HG03442 (cell line): ENCODE measurements around the gene RGS19.
"Not testable (repeated sequence)": the region's sequence is repeated elsewhere in the genome, so short reads cannot be mapped to it uniquely, and the experiment has no call there.

Experiments used
- ATAC-seq: cut with Tn5 transposase; IDR thresholded peaks from one replicate; pipeline ENCODE4 v1.9.1; 2021; ENCODE audit warnings: mild to moderate bottlenecking, moderate library complexity; ENCODE audit not compliant: unreplicated experiment

Gene RGS19, protein sequence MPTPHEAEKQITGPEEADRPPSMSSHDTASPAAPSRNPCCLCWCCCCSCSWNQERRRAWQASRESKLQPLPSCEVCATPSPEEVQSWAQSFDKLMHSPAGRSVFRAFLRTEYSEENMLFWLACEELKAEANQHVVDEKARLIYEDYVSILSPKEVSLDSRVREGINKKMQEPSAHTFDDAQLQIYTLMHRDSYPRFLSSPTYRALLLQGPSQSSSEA

DNA sequence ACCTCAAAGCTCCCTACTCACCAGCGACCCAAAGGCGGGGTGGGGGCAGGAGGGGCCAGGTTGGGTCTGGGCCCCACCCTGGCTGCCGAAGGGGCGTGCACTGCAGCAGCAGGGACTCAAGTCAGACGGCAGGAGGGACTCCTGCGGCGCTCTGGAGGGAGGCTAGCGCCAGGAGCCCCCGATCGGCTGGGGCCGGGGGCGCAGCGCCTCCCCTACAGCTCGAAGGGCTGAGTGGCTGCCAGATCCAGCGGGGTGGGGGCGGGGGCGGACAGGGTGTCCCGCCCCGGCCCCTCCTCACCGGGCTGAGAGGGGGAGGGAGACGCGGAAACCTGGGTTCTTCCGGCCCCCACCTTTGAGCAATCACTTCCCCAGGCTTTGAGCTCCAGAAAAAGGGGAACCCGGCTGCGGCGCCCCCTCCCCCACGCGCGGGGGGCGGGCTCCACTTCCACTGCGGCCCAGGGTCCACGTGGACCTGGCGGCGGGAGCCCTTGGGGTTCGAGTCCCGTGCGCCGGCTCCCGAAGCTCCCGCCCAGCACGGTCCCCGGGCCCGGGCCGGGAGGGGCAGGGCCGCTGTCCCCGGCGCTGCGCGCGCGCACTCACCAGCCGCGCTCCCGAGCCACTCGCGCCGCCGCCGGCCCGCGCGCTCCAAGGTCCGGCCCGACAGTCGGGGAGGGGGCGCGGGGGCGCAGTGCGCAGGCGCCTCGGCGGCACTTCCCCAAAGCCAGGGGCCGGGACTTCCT, at the start of gene RGS19:
RGS19 (minus strand) TSS at position 246 of the 740 bp plus-strand sequence. CDS start 2,632 bp downstream, outside the sequence.
- ATAC-seq: peak; percentile 39

DNA sequence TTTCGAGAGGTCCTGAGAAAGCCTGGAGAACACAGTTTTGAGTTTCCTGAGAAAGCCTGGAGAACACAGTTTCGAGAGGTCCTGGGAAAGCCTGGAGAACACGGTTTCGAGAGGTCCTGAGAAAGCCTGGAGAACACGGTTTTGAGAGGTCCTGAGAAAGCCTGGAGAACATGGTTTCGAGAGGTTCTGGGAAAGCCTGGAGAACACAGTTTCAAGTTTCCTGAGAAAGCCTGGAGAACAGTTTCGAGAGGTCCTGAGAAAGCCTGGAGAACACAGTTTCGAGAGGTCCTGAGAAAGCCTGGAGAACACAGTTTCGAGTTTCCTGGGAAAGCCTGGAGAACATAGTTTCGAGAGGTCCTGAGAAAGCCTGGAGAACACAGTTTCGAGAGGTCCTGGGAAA, 44.2 kb upstream of the RGS19 start:
- not testable (repeated sequence) for ATAC-seq

DNA sequence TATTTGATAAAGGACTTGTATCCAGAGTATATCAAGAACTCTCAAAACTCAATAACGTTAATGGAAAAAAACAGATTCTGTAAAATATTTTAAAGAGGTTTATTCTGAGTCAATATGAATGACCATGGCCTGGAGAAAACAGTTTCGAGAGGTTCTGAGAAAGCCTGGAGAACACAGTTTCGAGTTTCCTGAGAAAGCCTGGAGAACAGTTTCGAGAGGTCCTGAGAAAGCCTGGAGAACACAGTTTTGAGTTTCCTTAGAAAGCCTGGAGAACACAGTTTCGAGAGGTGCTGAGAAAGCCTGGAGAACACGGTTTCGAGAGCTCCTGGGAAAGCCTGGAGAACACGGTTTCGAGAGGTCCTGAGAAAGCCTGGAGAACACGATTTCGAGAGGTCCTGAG, 43.6 kb upstream of the RGS19 start:
- not testable (repeated sequence) for ATAC-seq

DNA sequence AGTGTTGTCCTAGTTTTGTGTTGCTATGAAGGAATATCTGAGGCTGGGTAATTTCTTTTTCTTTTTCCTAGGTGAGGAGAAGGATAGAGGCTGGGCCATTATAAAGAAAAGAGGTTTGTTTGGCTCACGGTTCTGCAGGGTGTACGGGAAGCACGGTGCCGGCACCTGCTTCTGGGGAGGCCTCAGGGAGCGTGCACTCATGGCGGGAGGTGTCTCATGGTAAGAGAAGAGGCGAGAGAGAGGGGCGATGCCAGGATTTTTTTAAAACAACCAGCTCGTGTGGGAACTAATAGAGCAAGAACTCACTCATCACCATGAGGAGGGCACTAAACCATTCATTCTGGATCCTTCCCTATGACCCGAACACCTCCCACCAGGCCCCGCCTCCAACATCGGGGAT, 42.3 kb upstream of the RGS19 start:
- no peak for ATAC-seq

DNA sequence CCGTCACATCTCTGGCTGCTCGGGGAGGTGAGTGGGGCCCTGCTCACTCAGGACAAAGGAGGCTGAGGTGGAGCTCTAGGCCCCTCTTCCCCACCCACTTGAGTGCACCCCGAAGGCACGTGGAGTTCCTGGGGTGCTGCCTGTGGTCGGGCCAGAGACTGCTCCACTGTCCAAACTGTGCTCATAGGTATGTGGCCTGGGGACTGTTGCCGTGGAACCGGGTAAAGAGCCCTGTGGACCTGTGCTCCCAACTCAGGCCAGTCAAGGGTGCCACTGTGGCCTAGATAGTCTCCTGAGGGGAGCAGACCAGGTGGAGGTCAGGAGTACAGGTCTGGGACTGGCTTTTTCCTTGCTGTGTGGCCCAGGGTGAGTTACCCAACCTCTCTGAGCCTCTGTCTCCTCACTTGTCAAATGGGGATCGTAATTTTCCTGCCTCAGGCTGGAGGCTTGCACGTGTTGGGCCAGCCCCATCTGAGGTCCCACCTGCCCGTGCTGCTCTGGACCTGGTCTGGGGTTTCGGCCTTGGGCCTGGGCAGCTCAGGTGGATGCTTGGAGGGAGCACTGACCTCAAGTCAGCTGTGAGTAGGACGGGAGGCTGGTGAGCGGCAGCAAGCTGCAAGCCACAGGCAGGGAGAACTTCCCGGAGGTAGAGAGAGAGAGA, 40.5 kb upstream of the RGS19 start:
- ATAC-seq: no peak

DNA sequence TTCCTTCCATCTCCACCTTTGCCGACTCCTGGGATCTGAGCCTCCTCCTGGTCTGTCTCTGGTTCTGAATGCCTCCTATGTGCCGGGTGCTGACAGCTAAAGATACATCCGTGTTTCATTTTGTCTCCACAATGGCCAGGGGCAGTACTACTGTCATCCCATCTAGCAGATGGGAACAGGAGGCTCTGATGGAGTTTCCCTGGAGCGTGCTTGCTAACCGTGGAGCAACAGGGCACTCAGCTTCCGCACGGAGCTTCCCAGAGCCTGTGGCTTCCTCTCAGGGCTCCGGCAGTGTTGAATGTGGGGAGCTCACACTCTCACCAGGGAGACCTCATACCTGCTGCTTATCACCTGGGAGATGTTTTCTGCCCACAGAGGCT, 40.0 kb upstream of the RGS19 start:
- no peak for ATAC-seq

DNA sequence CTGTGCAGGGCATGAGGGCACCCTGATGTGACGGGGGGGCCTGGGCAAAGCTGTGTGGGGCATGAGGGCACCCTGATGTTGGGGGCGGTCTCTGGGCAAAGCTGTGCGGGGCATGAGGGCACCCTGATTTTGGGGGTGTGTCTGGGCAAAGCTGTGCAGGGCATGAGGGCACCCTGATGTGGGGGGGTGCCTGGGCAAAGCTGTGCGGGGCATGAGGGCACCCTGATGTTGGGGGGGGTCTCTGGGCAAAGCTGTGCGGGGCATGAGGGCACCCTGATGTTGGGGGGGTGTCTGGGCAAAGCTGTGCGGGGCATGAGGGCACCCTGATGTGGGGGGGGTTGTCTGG, 38.1 kb upstream of the RGS19 start:
- ATAC-seq: not testable (repeated sequence)

DNA sequence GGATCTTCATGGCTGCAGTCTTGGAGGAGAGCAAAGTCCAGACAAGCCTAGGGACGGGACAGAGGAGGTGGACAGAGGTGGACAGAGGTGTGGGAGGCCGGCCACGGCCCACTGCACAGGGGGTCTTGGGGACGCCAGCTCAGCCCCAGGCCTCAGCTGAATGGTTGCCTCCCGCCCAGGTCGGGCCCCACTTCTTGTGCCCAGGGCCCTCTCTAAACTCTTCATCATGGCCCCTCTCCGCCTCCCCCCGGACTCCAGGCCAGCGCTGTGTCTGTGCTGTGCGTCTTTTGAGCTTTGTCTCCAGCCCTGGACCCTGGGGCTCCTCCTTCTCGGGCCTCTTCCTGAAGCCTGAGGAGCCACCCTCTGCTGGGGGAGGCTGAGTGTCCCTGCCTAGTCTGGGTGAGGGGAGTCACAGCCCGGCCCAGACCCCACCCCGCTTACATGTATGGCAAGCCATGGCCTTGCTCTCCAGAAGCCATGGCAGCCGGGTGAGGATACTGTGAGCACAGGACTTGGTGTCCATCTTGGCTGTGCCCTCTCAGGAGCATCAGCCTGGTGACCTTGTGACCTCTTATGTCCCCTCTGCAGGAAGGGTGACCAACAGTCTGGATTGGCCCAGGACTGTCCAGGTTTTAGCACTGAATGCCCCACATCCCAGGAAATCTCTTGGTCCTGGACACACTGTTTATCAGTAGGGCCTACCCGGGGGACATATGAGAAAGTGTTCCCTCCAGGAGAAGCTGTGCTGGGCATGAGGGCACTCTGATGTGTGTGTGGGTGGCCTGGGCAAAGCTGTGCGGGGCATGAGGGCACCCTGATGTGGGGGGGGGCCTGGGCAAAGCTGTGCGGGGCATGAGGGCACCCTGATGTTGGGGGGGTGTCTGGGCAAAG, 37.5 kb upstream of the RGS19 start:
- ATAC-seq: no peak

DNA sequence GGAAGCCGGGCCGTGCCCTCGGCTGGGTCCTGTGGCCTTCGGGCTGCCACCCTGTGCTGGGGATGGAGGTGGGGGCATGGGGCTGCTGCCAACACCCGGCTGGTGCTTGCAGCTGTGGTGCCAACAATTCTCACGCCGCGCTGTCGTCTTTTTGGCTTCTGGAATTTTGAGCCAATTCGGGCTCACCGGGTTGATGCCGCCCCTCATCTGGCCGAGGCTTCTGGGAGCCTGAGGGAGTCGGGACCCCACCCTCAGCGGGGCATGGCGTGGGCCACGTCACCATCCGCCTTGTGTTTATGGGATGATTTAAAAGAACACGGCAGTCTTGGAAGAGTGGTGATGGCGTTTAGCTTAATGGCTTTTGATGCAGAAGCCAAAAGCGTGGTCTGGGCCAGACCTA, 36.7 kb upstream of the RGS19 start:
- no peak for ATAC-seq

DNA sequence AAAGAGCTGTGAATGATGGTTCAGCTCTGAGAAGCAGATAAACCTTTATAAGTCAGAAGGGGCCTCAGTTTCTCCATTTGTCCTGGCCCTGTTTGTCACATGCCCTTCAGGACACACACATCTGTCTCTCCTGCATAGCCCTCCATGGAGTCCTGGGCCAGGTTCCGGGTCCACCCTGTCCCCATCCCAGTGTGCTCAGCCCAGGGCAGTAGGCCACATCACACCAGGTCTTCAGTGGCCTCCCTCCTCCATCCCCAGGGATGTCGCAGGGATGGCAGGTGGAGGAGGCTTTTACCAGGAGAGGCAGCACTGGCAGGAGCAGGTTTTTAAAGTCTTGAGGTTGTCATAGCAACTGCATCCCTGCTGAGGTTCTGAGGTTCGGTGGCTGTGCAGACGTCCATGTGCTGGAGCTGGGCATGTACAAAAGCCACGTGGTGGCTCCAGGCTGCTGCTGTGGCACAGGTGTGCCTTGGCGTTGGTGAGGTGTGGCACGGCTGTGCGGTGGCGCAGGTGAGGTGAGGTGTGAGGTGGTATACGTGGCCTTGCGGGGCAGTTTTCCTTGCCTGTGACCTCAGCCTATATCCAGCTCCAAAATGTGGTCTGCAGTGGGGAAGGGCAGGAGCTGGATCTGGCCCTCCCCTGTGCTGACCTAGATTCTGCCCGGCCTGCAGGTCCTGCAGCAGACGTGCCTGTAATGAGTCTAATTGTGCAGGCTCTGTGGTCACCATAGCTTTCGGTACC, 36.0 kb upstream of the RGS19 start:
- ATAC-seq: no peak

DNA sequence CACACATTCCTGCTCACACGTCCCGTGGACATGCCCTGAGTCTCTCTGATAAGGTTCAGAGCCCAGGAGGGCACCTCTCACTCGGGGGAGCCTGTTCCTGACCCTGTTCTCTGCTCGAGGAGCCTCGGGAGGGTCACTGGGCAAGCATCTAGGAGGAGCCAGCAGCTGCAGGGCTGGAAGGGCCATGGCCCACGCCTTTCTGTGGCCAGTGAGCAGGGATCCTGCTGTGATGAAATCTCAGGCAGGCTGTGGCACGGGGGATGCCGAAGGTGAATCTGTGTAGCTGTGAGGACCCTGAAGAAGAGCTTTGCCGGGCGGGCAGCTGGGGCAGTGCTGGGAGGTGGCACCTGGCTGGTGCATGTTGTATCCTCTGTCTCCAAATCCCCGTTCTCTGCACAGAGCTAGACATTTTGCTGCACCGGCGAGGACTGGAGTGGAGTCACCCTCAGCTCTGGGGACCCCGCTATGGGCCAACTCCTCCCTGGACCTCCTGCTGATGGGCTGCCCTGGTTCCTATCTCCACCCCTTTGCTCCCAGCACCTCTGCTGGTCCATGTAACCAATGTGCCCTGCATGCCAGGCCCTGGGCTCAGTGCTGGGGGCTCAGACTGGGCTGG, 35.1 kb upstream of the RGS19 start:
- no peak for ATAC-seq

DNA sequence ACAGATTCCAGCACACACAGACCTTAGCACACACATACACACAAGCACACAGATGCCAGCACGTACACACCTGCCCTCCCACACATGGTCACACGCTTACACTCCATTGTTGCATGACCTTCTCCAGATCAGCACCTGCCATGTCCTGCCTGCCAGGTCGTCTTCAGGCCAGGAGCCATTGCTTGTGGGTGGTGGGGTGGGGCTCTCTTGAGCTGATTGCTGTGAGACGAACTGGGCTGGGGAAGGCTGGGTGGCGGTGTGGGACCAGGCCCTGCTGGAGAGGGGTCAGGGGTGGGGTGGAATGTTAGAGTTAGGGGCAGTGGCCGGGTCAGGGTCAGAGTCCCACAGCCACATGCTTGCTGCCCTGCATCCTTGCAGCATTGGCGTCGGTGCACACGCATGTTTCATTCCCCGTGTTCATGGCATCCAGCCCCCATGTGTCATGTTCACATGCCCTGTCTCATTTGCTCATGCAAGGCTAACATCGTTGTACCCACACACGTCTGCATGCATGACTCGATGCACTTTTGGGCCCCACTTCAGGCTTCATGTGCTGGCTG, 34.6 kb upstream of the RGS19 start:
- ATAC-seq: no peak

DNA sequence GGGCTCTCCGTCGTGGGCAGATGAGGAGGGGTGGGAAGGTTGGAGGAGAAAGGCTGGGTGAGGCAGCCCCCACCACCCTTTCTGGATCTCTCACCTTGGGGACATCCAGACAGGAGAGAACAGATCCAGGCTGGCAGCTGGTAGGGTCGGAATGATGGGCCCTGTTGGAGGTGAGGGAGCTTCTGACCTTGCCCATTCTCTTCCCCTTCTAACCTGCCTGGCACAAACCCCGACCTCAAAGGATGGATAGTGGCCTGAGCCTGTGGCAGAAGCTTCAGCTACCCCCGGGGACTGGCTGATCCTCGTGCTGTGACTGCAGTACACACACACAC, 34.1 kb upstream of the RGS19 start:
- no peak for ATAC-seq

DNA sequence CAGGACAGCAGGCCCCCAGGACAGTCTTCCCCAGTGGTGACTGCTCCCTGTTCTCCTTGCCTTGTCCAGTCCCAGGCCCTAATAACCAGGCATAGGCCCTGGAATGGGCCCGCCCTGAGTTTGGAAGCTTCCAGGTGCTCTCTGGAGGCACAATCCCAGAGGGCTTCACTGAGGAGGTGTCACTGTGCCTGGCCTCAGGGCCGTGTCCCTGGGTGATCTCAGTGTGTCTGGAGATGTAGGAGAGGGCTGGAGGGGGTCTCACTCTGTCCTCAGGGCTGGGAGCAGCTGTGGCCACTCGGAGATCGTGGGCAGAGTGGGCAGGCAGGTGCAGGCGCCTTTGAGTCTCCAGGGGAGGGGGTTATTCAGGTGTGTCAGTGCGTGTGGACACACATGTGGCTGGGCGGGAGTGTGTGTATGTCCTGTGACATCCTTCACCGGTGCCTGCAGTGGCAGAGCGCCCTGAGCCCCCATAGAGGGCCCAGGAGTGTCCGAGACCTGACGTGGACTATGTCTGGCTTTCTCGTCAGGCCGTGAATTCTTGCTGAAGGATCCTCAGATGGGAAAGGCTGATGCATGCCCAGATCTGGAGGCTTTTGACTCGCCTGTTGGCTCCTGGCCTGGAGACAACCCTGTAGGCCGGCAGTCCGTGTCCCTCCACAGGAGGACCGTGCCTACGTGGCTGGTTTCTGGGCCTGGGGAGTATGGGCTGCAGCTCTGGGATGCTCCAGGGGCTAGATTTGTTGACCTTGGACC, 33.5 kb upstream of the RGS19 start:
- no peak for ATAC-seq

DNA sequence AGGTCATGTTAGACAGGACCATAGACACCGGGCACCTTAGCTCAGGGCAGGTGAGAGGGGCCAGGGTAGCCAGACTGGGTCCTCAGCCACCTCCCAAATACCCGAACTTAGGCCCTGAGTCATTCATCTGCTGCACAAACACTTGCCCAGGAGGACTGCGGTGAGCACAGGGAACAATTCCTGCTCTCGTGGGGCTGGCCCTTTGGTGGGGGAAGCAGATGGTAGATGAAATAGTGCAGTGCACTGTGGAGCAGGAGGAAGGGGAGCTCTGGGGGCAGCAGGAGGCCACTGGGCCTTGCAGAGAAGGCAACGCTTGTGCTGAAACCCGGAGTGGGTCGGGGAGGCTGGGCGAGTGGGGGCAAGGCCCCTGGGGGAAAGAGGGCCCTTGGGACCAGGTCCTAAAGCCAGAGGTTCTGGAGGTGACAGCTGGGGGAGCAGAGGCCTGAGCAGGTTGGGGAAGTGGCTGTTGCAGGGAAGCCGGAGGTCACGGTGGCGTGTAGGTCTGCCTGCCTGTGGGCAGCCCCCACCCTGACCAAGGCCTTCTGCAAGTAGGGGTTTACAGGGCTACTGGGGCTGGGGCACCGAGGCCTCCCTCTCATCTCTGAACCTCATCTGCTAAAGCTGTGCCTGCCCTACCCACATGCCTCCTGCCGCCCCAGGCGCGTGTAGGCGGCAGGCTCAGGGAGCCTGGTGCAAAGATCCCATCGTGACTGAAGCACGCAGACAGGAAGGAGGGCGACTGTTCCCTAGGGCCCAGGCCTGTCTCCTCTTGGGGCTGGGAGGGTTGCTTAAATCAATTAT, 32.7 kb upstream of the RGS19 start:
- ATAC-seq: no peak

DNA sequence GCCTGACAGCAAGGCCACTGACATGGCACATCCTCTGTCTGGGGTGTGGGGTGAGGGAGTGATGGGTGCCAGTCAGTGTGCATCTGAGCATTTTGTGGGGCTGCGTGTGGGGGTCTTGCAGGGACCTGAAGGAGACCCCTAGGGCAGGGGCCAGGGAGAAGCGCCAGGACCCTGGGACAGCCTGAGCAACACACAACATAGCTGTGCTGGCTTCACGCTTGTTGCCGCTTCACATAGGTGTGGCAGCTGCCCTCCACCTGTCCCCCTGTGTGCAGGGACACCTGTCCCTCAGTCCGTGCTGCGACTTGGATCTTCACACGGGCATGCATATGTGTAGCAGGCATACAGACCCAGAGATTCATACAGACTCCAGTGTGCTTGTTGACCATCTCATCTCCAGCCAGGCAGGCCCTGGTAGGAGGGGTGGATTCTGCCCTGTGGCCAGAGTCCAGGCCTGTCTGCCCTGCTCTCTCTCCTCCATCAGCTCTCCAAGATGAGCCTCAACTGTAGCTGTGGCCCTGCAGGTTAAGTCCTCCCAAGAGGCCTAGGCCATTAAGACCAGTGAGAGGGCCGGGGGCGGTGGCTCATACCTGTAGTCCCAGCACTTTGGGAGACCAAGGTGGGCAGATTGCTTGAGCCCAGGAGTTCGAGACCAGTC, 31.2 kb upstream of the RGS19 start:
- no peak for ATAC-seq

DNA sequence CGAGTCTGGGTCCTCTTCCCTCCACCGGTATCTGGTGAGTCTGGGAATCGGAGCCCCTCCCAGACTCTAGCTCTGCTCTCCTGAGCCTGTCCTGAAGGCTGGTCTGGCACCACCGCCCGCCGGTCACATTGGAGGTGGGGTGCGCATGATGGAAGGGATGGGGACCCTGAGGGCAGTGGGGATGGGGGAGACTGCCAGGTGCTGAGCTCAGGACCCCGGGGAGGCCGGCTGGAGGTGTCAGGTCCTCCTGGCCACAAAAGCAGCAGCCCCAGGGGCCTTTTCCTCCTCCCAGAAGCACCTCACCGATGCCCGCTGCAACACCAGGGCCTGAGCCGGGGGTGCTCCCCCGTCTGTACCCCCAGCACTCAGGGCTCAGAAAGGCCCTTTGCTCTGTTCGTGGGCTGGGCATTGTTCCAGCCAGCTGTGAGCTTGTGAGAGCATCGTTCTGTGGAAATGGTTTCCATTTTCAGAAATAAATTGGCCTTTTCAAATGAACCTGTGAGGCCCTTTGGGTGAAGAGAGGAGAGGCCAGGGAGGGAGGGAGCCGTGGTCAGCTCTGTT, 30.6 kb upstream of the RGS19 start:
- no peak for ATAC-seq
